HG02623 (cell line): ENCODE measurements around the gene GAP43.

Experiments used
- ATAC-seq: cut with Tn5 transposase; IDR thresholded peaks from one replicate; pipeline ENCODE4 v1.9.1; 2021; ENCODE audit warnings: moderate library complexity; ENCODE audit not compliant: unreplicated experiment

Gene GAP43

DNA sequence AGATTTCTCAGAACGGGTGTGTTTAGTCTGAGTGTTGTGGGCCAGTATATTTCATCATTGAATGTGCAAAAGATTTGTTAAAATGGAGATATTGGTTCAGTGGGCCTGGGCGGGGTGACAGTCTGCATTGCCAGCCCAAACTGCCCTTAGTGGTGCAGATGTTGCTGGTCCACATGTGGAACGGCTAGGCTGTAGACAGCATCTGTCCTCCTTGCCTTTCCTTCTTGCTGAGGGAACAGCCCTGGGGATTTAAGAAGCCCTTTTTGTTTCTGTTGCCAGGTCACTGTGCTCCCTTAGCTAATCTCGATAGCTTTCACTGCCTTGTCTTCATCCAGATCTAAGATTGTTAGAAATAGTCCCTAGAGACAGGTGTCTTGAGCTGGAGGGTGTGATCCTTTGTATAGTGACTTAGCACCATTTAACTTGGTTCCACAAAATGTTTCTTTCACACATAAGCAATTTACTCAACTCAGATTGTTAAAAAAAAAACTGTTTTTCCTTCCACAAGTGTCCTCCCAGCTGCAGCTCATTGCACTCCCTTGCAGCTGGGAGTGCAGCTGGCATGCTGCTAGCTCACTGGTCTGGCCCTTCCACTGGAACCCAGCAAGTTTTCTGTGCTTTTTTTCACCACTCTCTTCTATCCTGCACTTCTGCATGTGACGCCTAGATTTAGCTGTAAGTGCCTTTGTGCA lies 37.5 kb downstream of the GAP43 start:
- no peak for ATAC-seq

DNA sequence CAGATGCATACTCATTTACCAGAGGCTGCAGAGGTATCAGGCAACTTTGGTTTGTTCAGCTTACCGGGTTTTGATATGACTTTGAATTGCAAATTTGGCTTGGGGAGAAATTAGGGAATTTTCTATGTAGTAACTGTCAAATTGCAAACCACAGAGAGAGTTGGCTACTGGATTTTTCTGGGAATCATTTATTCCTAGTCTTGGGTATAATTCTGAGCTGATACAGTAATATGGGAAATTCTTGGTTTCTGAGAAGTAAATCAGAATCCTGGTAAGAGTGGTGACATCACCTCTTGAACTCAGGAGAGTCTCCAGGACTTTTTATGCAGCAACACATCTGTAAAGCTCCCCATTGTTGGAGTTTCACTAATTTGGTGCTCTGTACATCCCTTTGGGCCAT lies 39.0 kb downstream of the GAP43 start:
- ATAC-seq: no peak

DNA sequence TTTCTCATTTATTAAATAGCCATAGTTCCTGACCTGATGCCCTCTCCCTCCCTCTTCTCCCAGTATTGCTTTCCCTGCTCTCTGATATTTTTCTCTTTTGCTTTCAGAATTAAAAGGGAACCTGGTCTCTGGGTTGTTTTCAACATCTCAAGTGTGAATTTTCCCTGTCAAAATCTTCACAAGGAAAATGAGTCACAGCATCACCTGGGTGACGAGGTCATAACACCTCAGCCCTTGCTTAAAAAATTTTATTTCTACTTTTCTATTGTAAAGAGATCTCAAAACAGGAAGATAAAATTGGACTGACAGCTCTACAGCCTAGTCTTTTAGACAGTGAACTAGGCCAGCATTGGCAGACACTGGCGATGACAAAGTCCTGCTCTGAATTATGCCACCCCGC lies 40.1 kb downstream of the GAP43 start:
- no peak for ATAC-seq

DNA sequence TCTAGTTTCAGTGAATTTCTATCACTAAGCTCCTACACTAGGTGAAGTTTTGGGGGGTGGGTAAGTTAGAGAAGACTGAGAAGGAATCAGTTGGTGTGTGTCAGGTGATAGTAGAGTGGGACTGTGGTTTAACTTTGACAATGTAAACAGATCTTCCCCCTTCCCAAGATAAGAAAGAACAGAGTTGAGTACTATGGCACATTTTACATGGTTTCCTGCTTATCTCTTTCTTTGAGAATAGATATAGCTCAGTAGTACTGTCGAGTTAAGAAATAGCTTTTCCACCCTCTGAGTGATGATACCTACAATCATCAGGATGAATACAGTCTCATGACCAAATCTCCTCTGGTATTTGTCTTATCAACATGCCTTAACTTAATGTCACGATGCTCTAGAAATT lies 42.8 kb downstream of the GAP43 start:
- no peak for ATAC-seq

DNA sequence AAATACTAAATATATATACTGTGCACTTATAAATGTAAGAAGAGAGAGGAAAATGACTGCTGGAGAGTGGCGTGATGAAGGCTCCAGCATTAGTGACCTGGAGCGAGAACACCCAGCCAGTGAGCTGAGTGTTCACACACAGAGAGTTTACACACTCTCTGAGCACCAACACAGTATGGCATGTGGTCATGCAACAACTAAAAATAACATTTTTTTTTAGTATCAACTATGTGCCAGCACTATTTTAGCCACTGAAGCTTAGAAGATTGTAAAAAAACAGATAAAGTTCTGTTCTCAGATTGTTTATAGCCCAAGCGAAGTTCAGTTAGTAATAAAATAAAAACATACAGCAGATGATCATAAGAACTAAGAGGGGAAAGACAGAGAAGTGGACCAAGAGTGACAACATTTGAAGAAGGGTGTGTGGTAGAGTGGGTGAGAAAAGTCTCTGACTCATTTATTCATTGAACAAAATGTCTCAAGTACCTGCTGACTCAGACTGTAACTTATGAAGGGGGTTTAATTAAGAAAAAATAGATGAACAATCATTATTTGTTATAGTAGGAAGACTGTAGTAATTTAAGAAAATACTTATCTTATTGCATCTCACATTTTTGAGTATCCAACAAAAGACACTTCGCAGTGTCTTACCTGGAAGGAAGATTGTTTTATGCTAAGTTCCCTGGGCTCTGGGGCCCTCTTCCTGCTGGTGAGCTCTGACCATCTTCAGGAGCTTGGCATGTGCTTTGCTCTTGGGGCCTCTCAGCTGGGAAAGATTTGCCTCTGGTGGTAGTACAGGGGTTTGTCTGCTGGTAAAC lies 43.8 kb downstream of the GAP43 start:
- no peak for ATAC-seq

DNA sequence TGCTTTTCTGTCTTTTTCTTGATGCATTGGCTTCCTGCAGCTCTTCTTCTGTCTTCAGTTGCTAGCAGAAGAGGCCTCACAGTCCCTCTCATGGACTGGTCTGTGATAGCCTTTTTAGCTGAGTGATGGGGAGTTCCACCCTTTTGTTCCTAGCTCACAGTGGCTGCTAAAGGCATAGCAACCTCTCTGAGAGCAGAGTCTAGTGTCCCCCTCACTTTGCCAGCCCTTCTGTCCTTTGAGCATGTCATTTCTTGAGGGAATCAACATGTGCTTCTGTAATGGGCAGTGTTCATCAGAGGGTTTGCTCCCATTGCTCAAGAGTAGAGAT lies 44.4 kb downstream of the GAP43 start:
- ATAC-seq: no peak

DNA sequence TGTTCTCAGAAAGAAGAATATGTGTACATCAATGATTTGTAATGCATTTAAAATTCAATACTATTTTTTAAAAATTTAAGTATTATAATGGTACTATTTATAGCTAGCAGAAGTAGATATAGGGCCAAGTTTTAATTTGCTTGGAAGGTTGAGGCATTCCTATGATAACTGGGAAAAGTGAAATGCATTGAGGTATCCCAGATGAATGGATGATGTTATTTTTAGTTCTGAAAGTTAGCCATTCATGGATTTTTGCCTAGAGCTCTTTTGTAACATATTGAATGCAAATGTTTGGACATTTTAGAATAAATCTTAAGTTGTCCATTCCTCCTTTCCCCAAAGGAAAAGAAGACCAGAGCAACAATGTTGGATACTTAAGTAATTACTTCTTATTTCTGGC lies 47.6 kb downstream of the GAP43 start:
- no peak for ATAC-seq

DNA sequence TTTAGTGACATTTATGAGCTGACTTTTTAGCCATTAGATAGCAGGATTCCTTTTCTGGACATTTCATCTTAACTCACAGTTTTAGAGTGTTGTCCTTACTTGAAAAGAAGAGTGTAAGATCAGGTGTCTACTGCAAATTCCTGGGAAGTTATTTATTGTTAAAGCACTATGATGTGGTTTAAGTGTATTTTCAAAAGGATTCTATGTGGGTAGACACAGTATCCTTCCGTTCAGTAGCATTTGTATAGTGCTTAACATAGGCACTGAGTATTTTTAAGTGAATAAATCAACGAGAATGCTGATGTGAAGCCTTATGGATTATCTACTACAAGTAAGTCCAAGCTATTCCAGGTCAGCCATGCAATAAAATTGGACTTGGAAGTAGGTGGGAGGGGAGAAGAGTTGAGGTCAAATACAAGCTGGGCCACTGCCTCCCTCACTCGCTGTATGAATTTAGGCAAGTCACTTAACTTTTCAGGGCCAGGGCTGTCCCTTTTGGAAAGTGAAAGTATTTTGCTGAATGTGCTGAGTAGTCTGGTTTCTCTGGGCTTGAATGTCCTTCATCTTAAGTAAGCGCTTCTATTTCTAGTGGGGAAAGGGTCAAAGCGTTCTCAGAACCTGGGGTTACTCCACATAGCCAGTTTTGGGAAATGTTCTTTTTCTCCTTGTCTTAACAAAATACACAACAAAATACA lies 48.6 kb downstream of the GAP43 start:
- ATAC-seq: no peak

DNA sequence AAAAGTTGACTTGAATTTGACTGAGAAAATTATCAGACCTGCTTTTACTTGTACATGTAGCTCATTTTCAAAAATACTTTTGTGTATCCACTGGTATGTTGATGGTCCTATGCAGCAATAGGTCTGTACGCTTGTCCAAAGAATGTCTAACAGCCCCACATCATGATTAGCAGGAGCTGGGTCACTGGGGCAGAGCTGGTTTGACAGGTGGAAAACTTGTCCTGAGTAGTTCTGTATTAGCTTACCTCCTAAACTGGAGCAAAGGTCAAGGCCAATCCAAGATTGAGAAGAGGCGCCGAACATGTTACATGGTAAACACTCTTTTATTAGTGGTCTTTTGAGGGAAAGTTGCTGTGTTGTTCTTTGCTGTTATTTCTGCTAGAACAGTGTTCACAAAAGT lies 50.6 kb downstream of the GAP43 start:
- no peak for ATAC-seq

DNA sequence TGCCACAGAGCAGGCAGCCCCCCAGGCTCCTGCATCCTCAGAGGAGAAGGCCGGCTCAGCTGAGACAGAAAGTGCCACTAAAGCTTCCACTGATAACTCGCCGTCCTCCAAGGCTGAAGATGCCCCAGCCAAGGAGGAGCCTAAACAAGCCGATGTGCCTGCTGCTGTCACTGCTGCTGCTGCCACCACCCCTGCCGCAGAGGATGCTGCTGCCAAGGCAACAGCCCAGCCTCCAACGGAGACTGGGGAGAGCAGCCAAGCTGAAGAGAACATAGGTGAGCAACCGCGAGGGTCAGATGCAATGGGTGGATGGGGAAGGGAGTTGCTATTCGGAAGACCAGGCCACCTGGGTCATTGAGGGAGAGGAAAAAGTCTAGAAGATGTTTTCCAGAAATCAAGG lies 53.0 kb downstream of the GAP43 start:
- no peak for ATAC-seq

DNA sequence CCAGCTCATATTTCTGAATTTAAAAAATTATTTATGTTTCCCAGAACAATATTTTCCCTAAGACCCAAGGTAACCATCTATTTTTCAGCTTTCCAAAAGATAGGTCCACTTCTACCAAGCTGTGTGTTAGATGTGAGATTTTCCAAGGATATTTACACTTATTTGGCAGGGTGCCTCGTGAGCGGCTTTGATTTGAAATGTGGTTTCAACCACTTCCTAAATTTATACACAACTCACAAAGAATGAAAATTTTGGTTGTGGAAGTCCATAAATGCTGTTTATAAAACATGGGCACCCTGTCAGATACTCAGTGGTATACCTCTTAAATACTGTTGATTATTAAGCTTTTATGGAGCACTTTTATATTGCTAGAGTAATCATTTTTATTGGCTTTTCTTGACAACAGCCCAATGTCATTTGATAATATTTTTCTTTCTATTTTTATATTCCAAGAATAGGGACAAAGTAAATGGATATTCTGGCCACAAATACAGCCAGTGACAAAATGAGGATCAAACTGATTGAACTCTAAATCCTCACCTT lies 57.6 kb downstream of the GAP43 start:
- no peak for ATAC-seq

DNA sequence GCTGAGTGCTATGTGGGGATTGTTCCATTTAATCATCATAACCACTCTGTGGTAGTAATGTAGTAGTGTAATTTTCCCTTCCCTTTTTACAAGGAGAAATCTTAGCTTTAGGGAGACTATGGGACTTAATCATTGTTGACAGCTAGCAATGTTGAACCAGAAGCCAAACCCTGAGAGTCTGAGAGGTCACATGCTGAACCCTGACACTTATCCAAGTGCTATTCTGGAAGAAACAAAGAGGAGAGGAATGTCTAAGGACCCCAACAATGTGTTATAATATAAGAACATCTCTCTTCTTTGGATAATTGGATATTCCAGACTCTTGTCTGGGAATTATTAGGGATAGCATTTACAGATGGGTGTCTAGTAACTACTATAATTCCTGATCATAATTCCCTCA lies 58.4 kb downstream of the GAP43 start:
- no peak for ATAC-seq

DNA sequence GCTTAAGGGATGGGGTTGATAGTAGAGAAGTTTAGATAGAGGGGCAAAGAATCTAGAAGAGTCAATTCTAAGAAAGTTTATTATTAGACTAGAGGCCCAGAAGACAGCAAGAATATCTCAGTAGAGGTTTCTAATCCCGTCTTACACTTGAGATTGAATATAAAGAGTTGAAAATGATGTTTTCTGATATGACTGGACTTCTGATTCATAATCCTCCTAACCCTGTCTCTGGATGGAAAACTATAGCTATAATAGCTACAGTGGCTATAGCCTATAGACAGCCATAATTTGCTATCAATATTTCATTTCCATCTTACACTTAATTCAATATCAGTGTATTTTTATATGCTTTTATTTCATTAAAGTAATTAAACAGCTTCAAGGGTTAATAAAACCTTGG lies 60.0 kb downstream of the GAP43 start:
- no peak for ATAC-seq

DNA sequence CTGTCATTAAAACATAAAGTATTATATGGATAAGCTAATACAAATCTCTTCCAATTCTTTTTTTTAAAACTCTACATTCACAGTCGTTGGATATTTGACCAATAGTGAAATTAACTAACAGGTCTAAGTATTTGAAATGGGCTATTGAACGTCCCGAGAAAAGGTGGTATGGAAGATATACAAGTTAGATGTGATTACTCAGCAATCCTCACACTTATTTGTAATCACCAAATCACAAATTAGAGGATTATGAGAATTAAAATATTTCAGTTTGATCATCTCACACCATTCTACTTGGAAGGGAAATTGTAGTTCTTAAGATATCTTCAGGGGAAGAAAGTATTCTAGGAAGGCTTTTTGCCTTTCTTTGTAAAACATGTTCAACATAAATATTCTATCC lies 60.5 kb downstream of the GAP43 start:
- ATAC-seq: no peak

DNA sequence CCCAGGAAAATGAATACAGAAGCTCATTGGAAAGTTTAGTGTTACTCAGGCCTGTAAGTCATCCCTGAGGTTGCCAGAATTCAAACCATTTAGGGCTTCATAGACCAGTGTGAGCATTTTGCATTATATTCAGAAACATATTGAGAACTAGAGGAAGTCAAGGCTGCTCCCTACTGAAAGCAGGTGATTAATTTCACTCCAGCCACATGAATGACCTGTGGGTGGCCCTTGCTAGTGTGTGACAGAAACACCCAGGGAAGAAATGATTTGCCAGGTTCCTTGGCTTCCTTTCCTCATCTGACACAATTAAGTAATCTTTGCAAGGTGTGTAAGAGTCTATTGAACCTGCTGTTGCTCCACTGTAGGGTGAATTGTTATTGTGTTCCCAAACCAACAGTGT lies 61.8 kb downstream of the GAP43 start:
- peak; percentile 60 for ATAC-seq

DNA sequence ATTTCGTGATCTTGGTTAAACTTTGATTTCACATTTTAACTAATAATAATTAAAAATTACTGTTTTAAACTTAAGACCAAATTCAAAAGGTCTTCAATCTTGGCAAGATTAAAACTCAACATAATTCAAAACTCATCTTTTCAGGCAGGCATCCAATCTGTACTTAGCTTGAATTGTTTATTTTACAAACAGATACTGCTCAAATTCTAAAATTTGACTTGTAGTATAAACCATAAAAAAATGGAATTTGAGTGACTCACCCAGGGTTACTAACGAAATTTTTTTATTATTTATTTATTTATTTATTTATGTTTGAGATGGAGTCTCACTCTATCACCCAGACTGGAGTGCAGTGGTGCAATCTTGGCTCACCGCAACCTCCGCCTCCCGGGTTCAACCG lies 64.4 kb downstream of the GAP43 start:
- ATAC-seq: no peak

DNA sequence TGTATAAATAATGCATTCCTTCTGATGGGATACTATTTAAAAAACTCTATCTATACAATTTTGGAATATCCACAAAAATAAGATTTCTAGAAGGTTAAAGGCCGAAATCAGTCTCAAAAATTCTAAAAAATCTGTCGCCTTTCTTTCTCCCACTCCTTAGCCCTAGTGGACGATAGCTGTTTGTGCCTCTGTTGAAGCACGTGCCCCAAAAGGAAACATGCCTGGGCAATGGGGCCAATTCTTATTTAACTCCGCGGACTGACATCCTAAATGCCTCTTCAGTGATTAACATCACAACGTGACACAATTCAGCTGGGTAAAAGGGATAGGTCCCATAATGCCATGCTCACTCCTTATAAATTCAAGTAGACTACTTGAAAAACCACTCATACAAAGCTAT lies 65.1 kb downstream of the GAP43 start:
- ATAC-seq: no peak

DNA sequence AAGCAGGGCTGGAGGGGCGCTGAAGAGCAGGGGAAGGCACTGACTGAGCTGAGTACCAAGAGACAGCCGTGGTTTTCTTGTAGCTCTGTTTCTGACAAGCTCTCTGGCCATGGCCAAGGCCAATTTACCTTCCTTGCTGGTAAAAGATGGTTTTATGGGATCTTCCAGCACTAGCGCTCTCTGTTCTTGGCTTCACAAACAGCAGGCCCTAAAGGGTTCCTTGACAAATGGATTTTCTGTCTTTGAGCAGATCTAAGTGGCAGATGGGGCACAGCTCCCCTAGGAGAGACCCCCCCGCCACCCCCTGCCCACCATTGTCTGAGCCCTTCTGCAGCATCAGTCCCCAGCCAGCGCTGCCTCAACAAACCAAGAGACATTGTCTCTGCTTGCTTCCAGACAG lies 66.6 kb downstream of the GAP43 start:
- ATAC-seq: no peak

DNA sequence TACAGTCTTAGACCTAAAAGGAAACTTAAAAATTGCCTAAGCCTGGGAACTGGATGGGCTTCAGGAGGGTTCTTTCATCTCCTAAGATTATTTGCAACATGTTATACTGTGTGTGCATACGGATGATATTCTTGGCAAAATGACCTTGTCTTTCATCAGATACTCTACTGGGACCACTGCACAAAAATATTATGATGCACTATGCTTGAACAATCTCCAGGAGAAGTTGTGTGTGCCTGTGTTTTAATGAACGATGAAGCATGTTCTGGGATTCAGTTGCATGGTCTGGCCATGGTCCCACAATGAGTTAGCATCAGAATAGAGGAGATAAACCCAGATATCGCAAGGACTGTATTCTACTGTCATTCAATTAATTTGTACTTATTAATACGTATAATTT lies 68.7 kb downstream of the GAP43 start:
- no peak for ATAC-seq

DNA sequence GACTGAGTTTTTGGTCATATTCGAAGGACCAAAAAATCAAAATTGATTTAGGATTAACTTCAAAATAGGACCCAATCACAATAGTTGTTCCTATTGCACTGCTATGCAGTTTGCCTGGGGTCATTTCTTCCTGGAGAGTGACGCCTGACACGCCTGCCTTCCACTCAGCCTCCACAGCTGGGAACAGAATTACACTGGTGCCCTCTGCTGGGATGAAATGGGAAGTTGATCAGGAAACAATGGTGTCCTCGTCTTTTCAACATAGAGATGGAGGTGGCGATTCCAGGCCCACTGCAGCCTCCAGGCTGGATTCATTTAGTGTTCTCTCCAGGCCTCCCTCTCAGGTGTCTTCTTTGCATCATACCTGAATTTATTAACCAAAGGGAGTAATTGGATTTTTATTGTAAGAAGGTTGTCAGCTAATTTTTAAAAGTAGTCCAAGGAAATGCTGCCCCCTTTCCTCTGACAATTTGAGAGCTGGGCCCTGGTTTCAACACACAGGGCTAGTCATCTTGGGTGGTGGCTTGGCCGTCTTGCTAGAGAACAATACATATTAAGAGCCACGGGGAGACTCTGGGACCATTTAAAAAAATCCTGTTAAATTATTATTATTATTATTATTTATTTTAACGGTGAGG lies 69.7 kb downstream of the GAP43 start:
- peak; percentile 95 for ATAC-seq

DNA sequence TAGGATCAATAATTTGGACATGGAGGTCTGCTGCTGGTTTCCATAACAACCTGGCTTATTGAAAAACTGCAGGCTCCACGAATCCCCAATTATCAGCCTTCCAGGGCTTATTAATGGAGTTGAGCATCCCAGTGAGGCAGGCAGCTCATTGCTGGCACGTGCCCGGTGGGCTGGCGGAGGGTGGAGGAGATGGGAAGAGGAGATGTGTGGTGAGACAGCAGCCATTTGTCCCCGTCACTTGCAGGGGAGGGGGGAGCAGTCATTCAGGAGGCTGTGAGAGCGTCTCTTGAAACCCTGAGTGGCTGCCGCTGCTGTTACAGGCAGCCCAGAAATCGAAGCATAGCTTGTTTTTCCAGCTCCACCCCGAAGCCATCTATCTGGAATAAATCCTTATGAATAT lies 70.6 kb downstream of the GAP43 start:
- ATAC-seq: no peak

DNA sequence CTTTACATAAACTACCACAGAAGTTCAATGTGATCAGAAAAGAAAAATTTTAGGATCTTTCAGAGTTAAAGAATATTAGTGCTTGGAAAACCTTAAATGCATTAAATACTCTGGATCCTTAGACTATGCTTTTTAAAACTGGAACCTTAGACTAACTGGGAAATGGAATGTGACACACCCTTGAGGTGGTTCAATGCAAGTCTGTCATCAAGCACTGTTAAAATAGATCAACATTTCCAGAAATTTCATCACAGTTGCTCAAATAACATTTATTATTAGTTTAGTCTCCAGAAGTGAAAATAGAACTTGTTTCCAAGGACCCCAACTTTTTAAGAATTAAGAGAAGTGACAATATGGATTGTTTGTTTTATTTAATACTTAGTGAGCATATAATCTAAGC lies 71.8 kb downstream of the GAP43 start:
- no peak for ATAC-seq
